Epithelial cell of proximal tubule (primary cell): ENCODE measurements around the gene MFN1. TPM values are rescaled to one million over a fixed set of nuclear protein-coding genes. Genes with fewer than 3 reads are reported as not detected.
A peak's percentile ranks its signal among the peaks of the same experiment; 100 is the strongest.

ENCODE experiments used
- DNase-seq: peaks from one replicate; pipeline ENCODE4 v3.0.0-alpha.2; 2011; ENCODE audit warnings: low read depth
- H3K4me3 ChIP-seq: 2 replicates; pipeline ENCODE4 v1.5.1; 2011; ENCODE audit warnings: low read depth, mild to moderate bottlenecking, low read length
- total RNA-seq: library from RNA; depleted of rRNA; stranded (reverse); fragments of >200 nt; gene quantifications from 2 replicates; pipeline ENCODE4 v1.2.3, GENCODE V29; 2015
- TF ChIP-seq, protein P1 (sequence below): conservative IDR thresholded peaks from 2 replicates; pipeline ENCODE4 v1.5.1; 2012; ENCODE audit warnings: low read depth, mild to moderate bottlenecking, low read length

The MFN1 gene
- total RNA-seq: 25.8 and 27.3 TPM in 2 replicates

DNA sequence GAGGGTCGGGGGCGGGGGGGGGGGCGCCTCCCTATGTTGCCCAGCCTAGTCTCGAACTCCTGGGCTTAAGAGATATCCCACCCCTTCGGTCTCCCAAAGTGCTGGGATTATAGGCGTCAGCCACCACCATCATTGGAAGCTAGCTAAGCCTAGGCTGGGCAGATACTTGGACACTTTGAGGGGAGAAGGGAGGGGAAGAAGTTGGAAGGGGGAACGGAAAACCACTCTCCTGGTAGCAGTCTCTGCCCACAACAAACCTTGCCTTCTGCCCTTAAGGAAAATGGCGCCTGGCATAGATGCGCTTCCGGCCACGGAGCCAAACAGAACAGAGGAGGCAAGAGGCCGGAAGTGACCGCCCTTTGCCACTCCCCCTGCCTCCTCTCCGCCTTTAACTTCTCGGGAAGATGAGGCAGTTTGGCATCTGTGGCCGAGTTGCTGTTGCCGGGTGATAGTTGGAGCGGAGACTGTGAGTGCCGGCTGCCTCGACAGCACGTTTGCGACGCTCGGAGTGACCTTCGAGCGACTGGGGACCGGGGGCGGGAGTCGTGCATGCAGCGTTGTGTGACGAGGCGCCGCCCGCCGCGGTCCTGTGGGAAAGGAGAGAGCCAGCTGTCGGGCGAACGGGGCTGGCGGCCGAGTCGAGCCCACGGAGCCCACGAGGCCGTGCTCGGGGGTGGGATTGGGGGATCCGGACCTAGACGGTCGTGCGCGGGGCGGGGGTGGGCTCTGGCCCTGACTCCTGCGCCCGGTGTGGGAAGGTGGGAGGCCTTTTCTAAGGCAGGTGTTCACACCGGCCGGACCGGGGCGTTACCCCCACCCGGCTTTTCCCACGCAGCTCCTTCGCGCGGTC is at the start of gene MFN1:
MFN1 (plus strand) TSS at position 365 of the 850 bp plus-strand sequence. CDS start 1,143 bp downstream, outside the sequence.
- peak; percentile 60 for DNase-seq

DNA sequence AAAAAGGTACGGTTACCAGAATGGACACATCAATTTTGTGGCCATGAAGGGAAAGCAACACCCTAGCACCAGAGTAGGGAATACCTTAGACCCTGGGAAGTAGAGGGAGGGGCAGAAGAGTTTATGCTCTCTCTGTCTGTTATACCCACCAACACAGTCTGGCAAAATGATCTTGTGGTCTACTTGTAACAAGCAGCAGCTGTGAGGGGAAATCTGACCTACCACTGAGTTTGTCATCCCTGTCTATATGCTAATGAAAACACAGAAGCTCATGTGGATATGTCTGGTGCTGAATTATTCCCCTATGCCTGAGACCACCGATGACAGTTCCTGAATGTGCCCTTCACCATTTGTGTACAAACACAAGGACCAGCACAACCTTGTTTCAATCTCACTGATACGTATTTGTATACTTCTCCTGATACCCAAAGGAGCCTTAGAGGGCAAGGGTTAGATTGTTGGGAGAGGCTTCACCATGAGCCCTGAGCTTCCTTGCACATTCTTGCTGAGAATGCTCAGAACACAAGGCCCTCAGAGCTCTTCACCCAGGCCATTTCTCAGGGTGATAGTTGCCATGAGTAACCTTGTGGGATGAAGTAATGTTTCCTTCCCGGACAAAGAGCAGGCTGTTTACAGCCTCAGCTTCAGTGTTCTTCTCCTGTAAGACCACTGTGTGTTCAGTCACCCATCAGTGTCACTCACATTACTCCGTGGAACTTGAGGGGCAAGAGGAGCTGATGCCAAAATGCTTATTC is 49.4 kb upstream of the MFN1 start:
- TF ChIP-seq, protein P1, sequence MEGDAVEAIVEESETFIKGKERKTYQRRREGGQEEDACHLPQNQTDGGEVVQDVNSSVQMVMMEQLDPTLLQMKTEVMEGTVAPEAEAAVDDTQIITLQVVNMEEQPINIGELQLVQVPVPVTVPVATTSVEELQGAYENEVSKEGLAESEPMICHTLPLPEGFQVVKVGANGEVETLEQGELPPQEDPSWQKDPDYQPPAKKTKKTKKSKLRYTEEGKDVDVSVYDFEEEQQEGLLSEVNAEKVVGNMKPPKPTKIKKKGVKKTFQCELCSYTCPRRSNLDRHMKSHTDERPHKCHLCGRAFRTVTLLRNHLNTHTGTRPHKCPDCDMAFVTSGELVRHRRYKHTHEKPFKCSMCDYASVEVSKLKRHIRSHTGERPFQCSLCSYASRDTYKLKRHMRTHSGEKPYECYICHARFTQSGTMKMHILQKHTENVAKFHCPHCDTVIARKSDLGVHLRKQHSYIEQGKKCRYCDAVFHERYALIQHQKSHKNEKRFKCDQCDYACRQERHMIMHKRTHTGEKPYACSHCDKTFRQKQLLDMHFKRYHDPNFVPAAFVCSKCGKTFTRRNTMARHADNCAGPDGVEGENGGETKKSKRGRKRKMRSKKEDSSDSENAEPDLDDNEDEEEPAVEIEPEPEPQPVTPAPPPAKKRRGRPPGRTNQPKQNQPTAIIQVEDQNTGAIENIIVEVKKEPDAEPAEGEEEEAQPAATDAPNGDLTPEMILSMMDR: no peak
- H3K4me3 ChIP-seq: no peak overlapping the region
- no peak for DNase-seq

More for the DNA sequence above, at the start of gene MFN1:
- peak within 1 kb of the TSS; percentile 86 for H3K4me3 ChIP-seq
- TF ChIP-seq, protein P1: no peak

DNA sequence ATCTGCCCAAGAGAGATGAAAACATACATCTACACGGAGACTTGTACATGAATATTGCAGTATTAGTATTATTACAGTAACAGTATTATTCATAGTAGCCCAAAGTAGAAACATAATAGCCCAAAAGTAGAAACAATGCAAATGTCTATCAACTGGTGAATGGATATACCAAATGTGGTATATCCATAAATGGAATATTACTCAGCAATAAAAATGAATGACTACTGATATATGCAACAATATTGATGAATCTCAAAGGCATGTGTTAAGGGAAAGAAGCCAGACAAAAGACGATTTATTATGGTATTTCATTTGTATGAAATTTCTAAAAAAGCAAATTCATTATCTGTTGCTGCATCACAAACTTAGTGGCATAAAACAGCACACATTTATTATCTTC is 48.2 kb upstream of the MFN1 start:
- TF ChIP-seq, protein P1: no peak
- DNase-seq: no peak

DNA sequence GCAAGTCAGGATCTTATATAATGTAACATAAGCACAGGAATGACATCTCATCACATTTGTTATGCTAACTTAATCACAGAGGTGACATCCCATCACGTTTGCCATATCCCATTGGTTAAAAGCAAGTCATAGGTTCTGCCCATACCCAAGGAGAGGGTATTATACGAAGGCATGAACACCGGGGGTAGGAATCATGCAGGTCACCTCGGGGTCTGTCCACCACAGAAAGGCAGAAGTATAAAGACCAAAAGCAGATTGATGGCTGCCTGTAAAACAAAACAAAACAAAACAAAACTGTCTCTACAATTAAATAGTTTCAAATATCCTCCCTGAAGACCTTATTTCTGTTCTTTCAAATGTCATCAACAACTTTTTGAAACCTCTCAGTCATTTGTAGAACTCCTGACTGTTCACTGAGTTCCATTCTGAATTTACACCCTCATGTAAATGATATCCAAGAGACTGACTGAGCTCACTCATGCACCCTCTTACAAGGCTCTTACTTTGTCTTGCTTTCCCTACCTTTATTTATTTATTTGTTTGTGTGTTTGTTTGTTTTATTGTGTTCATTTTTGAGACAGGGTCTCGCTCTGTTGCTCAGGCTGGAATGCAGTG is 47.4 kb upstream of the MFN1 start:
- TF ChIP-seq, protein P1: no peak
- DNase-seq: no peak
- H3K4me3 ChIP-seq: no peak overlapping the region

More for the DNA sequence above, 48.2 kb upstream of the MFN1 start:
- H3K4me3 ChIP-seq: no peak overlapping the region

DNA sequence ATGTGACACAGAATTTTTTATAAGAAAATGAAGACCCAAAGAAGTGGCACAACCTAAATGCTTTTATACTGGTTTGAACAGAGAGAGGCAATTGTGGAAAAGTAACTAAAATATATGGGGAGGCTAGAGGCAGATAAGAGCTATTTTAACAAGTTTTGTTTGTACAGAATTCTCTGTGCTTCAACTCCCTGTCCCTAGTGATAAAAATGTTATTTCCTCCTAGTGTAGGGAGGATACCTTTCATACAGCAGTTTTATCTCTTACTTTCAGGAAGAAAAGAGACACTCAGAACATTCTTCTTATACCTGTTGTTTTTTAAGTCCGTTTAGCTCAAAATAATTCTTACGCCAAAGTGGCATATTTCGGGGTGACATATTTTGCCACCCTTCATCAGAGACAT is 45.9 kb upstream of the MFN1 start:
- no peak overlapping the region for H3K4me3 ChIP-seq
- no peak for DNase-seq
- TF ChIP-seq, protein P1: no peak

DNA sequence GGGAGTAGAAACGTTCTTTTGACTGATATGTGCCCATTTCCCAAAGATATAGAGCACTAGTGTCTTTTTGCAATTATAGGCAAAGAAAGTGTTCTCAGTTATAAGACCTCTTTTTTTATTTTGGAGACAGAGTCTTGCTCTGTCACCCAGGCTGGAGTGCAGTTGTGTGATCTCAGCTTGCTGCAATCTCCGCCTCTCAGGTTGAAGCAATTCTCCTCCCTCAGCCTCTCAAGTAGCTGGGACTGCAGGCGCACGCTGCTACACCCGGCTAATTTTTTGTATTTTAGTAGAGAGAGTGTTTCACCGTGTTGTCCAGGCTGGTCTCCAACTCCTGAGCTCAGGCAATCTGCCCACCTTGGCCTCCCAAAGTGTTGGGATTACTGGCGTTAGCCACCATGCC is 45.4 kb upstream of the MFN1 start:
- DNase-seq: no peak
- TF ChIP-seq, protein P1: no peak
- H3K4me3 ChIP-seq: no peak overlapping the region
